Activated T-helper 17 cell treated with anti-CD3 and anti-CD28 coated beads, Interleukin-2, amount 50 U/mL, for 72 hours (primary cell): ENCODE results near the gene VASH2. TPM values are rescaled to one million over a fixed set of nuclear protein-coding genes. Genes with fewer than 3 reads are reported as not detected.

Experiments used
- ATAC-seq: fragments of 150-1000 bp; cut with Tn5 transposase; replicated peaks from 2 replicates; pipeline ENCODE4 v1.10.0; 2021; ENCODE audit warnings: mild to moderate bottlenecking, moderate library complexity
- H3K27ac Mint-ChIP-seq: one replicate; pipeline ENCODE4 v1.8.0; 2022; ENCODE audit warnings: mixed read lengths
- H3K27me3 Mint-ChIP-seq: one replicate; pipeline ENCODE4 v1.8.0; 2022; ENCODE audit warnings: mixed read lengths
- H3K36me3 Mint-ChIP-seq: one replicate; pipeline ENCODE4 v1.8.0; 2022; ENCODE audit warnings: low read depth, mild to moderate bottlenecking, mixed read lengths
- H3K4me1 Mint-ChIP-seq: one replicate; pipeline ENCODE4 v1.8.0; 2022; ENCODE audit warnings: mixed read lengths
- H3K4me3 Mint-ChIP-seq: one replicate; pipeline ENCODE4 v1.8.0; 2022; ENCODE audit warnings: mild to moderate bottlenecking, mixed read lengths
- H3K9me3 Mint-ChIP-seq: one replicate; pipeline ENCODE4 v1.8.0; 2022; ENCODE audit warnings: mixed read lengths
- total RNA-seq, 2 donors: library from RNA; stranded (reverse); gene quantifications; one replicate each; pipeline ENCODE4 v1.2.3, GENCODE V29; 2022

The VASH2 gene
- total RNA-seq, 2 donors from 2014 or later, result 0.52 TPM; not detected in 1

DNA sequence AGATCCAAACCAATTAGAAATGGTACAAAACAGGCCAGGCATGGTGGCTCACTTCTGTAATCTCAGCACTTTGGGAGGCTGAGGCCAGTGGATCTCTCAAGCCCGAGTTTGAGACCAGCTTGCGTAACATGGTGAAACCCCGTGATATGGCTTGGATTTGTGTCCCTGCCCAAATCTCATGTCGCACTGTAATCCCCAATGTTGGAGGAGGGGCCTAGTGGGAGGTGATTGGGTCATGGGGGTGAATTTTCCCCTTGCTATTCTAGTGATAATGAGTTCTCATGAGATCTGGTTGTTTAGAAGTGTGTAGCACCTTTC is 7.0 kb upstream of the VASH2 start:
- no peak for ATAC-seq
- Mint-ChIP-seq H3K27ac (no peak overlapping the region), H3K4me3 (no peak overlapping the region), H3K4me1 (no peaks in the 10 kb centered on the region), H3K27me3 (peaks cover 6% of the 10 kb centered on the region), H3K9me3 (no peaks in the 10 kb centered on the region), H3K36me3 (no peaks in the 10 kb centered on the region)

GRCh38 chr1:212944229-212944901 is 6.0 kb upstream of the VASH2 start:
- ATAC-seq, result no peak
- Mint-ChIP-seq H3K27me3 (peaks cover 6% of the 10 kb centered on the region), H3K4me1 (no peaks in the 10 kb centered on the region), H3K27ac (no peak overlapping the region), H3K9me3 (no peaks in the 10 kb centered on the region), H3K36me3 (no peaks in the 10 kb centered on the region), H3K4me3 (no peak overlapping the region)

GRCh38 chr1:212945056-212945455 is 5.3 kb upstream of the VASH2 start:
- H3K27me3 Mint-ChIP-seq, result peaks cover 2% of the 10 kb centered on the region
- H3K27ac Mint-ChIP-seq, result no peak overlapping the region
- no peak overlapping the region for H3K4me3 Mint-ChIP-seq
- no peaks in the 10 kb centered on the region for H3K9me3 Mint-ChIP-seq
- H3K36me3 Mint-ChIP-seq, result no peaks in the 10 kb centered on the region
- H3K4me1 Mint-ChIP-seq, result no peaks in the 10 kb centered on the region
- no peak for ATAC-seq

- Mint-ChIP-seq H3K4me1 (no peaks in the 10 kb centered on the region), H3K9me3 (no peaks in the 10 kb centered on the region), H3K27ac (no peak overlapping the region), H3K36me3 (no peaks in the 10 kb centered on the region), H3K27me3 (peaks cover 3% of the 10 kb centered on the region), H3K4me3 (no peak overlapping the region)
- no peak for ATAC-seq
Measured at GRCh38 chr1:212945463-212946160, 4.7 kb upstream of the VASH2 start.

- H3K36me3 Mint-ChIP-seq, result no peaks in the 10 kb centered on the region
- H3K27me3 Mint-ChIP-seq, result peaks cover 5% of the 10 kb centered on the region
- no peak for ATAC-seq
- H3K4me1 Mint-ChIP-seq, result no peaks in the 10 kb centered on the region
- H3K4me3 Mint-ChIP-seq, result no peak overlapping the region
- no peak overlapping the region for H3K27ac Mint-ChIP-seq
- H3K9me3 Mint-ChIP-seq, result no peaks in the 10 kb centered on the region
Measured at GRCh38 chr1:212946872-212947271, 3.5 kb upstream of the VASH2 start.

GRCh38 chr1:212949771-212950170 is 570 bp upstream of the VASH2 start:
- H3K4me3 Mint-ChIP-seq, result peak overlapping the region; percentile 76
- no peaks in the 10 kb centered on the region for H3K9me3 Mint-ChIP-seq
- no peak overlapping the region for H3K27ac Mint-ChIP-seq
- no peak for ATAC-seq
- no peaks in the 10 kb centered on the region for H3K4me1 Mint-ChIP-seq
- H3K36me3 Mint-ChIP-seq, result no peaks in the 10 kb centered on the region
- peaks cover 27% of the 10 kb centered on the region for H3K27me3 Mint-ChIP-seq

DNA sequence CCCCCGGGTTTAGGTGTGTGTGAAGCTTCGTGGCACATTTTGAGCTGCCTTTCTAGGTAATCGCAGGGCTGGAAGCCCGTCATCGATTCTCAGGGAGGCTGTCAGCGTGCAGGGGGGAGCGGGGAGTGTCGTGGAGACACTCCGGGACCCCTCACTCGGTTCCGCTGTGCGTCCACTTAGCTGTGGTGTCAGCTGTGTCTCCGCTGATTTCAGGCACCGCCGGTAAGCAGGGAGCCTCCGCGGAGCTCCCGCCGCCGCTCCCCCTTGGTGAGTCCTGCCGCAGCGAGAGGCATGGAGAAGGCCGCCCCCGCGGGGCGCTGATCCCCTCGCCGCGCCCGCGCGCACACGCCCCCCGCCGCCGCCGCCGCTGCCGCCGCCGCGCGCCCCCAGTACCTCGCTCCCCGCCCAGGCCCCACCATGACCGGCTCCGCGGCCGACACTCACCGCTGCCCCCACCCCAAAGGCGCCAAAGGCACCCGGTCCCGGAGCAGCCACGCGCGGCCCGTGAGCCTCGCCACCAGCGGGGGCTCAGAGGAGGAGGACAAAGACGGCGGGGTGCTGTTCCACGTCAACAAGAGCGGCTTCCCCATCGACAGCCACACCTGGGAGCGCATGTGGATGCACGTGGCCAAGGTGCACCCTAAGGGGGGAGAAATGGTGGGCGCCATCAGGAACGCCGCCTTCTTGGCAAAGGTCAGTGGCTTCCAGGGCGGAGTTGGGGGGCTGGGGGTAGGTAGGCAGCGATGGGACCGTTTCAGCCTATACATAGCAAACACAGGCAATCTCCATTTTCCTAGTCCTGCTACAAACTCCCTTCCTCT is 995 bp downstream of the VASH2 start:
- Mint-ChIP-seq H3K36me3 (no peaks in the 10 kb centered on the region), H3K27ac (no peak overlapping the region), H3K4me3 (peak overlapping the region; percentile 76), H3K9me3 (no peaks in the 10 kb centered on the region), H3K27me3 (peaks cover 34% of the 10 kb centered on the region), H3K4me1 (no peaks in the 10 kb centered on the region)
- peak; percentile 3 for ATAC-seq

DNA sequence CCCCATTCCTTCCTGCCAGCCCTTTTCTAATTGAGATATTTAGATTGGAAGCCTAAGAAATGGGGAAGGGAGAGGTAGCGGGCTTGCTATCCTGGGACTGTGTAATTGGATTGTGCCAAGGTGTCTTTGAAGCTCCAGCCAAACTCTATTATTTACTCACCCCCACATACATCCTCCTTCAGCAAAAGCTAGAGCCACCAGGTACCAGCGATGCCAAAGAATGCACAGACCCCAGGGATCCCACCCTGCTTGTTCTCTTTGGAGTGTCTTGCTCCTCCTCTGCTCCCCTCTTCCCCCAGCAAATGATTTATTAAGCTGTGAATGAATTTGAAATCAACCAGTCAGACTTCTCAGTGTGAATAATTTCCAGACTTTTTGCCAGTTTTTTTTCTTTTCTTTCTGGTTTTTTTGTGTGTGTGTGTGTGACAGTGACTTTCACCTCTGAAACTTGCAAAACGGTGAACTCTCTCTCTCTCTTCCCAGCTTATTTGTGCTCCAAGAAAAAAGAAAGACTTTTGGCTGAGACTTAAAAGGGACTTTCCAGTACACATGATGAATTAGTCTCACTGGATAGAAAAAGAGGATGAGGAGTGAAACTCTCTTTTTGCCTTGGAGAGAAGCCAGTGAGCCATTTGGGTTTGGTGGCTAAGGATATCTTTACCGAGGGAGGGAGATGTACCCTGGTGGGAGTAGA is 1.8 kb downstream of the VASH2 start:
- H3K27me3 Mint-ChIP-seq, result peaks cover 34% of the 10 kb centered on the region
- ATAC-seq, result no peak
- H3K9me3 Mint-ChIP-seq, result no peaks in the 10 kb centered on the region
- H3K27ac Mint-ChIP-seq, result no peak overlapping the region
- peak overlapping the region; percentile 18 for H3K4me3 Mint-ChIP-seq
- no peaks in the 10 kb centered on the region for H3K4me1 Mint-ChIP-seq
- no peaks in the 10 kb centered on the region for H3K36me3 Mint-ChIP-seq

GRCh38 chr1:212952641-212952976 is 2.3 kb downstream of the VASH2 start:
- Mint-ChIP-seq H3K9me3 (no peaks in the 10 kb centered on the region), H3K4me1 (no peaks in the 10 kb centered on the region), H3K27ac (no peak overlapping the region), H3K4me3 (peak overlapping the region; percentile 18), H3K36me3 (no peaks in the 10 kb centered on the region), H3K27me3 (peaks cover 34% of the 10 kb centered on the region)
- ATAC-seq, result no peak

- Mint-ChIP-seq H3K4me1 (no peaks in the 10 kb centered on the region), H3K9me3 (no peaks in the 10 kb centered on the region), H3K4me3 (no peak overlapping the region), H3K27ac (no peak overlapping the region), H3K27me3 (peaks cover 34% of the 10 kb centered on the region), H3K36me3 (no peaks in the 10 kb centered on the region)
- ATAC-seq, result no peak
Measured at GRCh38 chr1:212953321-212953720, 3.0 kb downstream of the VASH2 start.

DNA sequence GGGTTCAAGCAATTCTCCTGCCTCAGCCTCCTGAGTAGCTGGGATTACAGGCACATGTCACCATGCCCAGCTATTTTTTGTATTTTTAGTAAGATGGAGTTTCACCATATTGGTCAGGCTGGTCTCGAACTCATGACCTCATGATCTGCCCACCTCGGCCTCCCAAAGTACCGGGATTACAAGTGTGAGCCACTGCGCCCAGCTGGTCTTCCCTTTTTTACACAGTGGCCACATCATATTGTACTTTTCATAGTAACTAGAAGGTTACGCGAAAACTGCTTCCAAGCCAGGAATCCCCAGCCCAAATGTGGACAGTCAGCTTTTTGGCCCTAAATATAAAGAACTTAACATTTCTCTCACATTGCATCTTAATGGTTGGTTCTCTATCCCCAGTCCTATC is 4.2 kb downstream of the VASH2 start:
- Mint-ChIP-seq H3K4me3 (no peak overlapping the region), H3K36me3 (no peaks in the 10 kb centered on the region), H3K9me3 (no peaks in the 10 kb centered on the region), H3K27ac (no peak overlapping the region), H3K4me1 (no peaks in the 10 kb centered on the region), H3K27me3 (peaks cover 39% of the 10 kb centered on the region)
- no peak for ATAC-seq

GRCh38 chr1:212955098-212955497 is 4.8 kb downstream of the VASH2 start:
- Mint-ChIP-seq H3K4me1 (no peaks in the 10 kb centered on the region), H3K36me3 (no peaks in the 10 kb centered on the region), H3K27me3 (peaks cover 39% of the 10 kb centered on the region), H3K4me3 (no peak overlapping the region), H3K27ac (no peak overlapping the region), H3K9me3 (no peaks in the 10 kb centered on the region)
- ATAC-seq, result no peak

- ATAC-seq, result no peak
- H3K27me3 Mint-ChIP-seq, result peaks cover 36% of the 10 kb centered on the region
- no peak overlapping the region for H3K27ac Mint-ChIP-seq
- H3K9me3 Mint-ChIP-seq, result no peaks in the 10 kb centered on the region
- no peaks in the 10 kb centered on the region for H3K4me1 Mint-ChIP-seq
- no peaks in the 10 kb centered on the region for H3K36me3 Mint-ChIP-seq
- H3K4me3 Mint-ChIP-seq, result no peak overlapping the region
Measured at GRCh38 chr1:212955961-212956620, 5.8 kb downstream of the VASH2 start.

DNA sequence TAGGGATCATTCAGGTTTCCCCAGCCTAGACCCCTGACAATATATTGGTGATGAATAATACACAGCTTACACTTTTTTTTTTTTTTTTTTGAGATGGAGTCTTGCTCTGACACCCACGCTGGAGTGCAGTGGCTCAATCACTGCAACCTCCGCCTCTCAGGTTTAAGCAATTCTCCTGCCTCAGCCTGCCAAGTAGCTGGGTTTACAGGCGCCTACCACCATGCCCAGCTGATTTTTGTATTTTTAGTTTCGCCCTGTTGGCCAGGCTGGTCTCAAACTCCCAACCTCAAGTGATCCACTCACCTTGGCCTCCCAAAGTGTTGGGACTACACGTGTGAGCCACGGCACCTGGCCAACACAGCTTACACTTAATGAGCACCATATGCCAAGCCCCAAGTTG is 7.2 kb downstream of the VASH2 start:
- Mint-ChIP-seq H3K9me3 (no peaks in the 10 kb centered on the region), H3K27ac (no peak overlapping the region), H3K4me3 (no peak overlapping the region)

More for the DNA sequence above, 7.2 kb downstream of the VASH2 start:
- Mint-ChIP-seq H3K4me1 (peaks cover 6% of the 10 kb centered on the region), H3K36me3 (no peaks in the 10 kb centered on the region), H3K27me3 (peaks cover 30% of the 10 kb centered on the region)
- no peak for ATAC-seq
